GM23248 (cell line): ENCODE measurements around the gene DHDDS.

Experiments used
- EZH2 ChIP-seq: fragments of 200-600 bp; sonication (generic); IDR thresholded peaks from 2 replicates; pipeline ENCODE4 v1.6.1; 2018; ENCODE audit warnings: antibody characterized with exemption, mild to moderate bottlenecking; ENCODE audit not compliant: insufficient read depth, poor library complexity, severe bottlenecking
- EZH2phosphoT487 ChIP-seq: fragments of 200-600 bp; sonication (generic); IDR thresholded peaks from 2 replicates; pipeline ENCODE4 v1.6.1; 2018; ENCODE audit warnings: antibody characterized with exemption, moderate library complexity, mild to moderate bottlenecking, low read depth; ENCODE audit not compliant: insufficient read depth

DNA sequence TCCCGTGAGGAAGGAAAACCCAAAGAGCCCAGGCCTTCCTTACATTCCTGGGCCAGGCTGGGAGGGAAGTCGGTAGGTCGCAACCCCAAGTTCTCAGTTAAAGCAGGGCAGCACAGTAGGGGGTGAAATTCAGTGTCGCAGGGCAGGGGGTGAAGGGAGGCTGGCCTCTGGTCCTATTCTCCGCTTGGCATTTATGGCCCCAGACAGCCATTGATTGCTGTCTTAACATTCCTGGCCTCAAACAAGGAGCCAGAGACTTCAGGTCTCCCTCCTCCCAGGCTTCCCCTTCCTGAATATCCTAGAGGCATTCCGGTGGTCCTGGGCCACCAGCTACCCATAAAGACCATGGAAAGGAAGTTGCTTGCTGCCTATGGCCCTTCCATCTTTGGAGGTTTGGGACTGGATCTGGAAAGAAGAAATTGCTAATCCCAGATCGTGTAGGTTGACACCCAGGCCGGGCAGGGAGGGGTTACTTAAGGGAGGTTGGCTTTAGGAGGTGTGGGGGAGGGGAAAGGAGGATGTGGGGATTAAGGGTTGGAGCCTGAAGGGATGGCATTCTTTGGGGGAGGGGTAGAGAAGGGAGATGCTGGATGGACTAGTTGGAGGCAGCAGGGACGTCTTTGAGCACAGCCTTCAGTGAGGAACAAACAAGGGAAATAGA lies 19.8 kb upstream of the DHDDS start:
- no peak for TF ChIP-seq EZH2
- no peak for TF ChIP-seq EZH2phosphoT487
